Neutrophil (primary cell): ENCODE measurements around the gene CHPF.

Source experiments
- H3K27ac ChIP-seq: fragments of 200-600 bp; sonication (generic); 2 replicates; pipeline ENCODE4 v1.5.1; 2016; ENCODE audit warnings: mild to moderate bottlenecking, moderate library complexity
- H3K27me3 ChIP-seq: fragments of 200-600 bp; sonication (generic); 2 replicates; pipeline ENCODE4 v1.6.0; 2016; ENCODE audit warnings: mild to moderate bottlenecking
- H3K36me3 ChIP-seq: fragments of 200-600 bp; sonication (generic); 2 replicates; pipeline ENCODE4 v1.5.1; 2017
- H3K4me1 ChIP-seq, 2 experiments: fragments of 200-600 bp in 1 of 2; sonication (generic) in 1 of 2; 1 replicate in 1 of 2; 2 replicates in 1 of 2; pipeline versions ENCODE4 v1.5.1 to v1.6.1; 2013 to 2016; ENCODE audit warnings: low read depth in 1 of 2, low read length in 1 of 2, mild to moderate bottlenecking in 1 of 2, moderate library complexity in 1 of 2; ENCODE audit not compliant: control insufficient read depth in 1 of 2, insufficient read depth in 1 of 2
- H3K4me3 ChIP-seq, 2 experiments: fragments of 200-600 bp in 1 of 2; sonication (generic) in 1 of 2; 1 replicate in 1 of 2; 2 replicates in 1 of 2; pipeline ENCODE4 v1.5.1; 2013 to 2016; ENCODE audit warnings: low read depth in 1 of 2, low read length in 1 of 2, mild to moderate bottlenecking in 1 of 2, moderate library complexity in 1 of 2
- H3K9me3 ChIP-seq: fragments of 200-600 bp; sonication (generic); 2 replicates; pipeline ENCODE4 v1.5.1; 2016
- TF ChIP-seq, protein P1 (sequence below): fragments of 200-600 bp; sonication (generic); IDR thresholded peaks from 2 replicates; pipeline ENCODE4 v1.5.1; 2016; ENCODE audit warnings: antibody characterized with exemption

The CHPF gene

DNA sequence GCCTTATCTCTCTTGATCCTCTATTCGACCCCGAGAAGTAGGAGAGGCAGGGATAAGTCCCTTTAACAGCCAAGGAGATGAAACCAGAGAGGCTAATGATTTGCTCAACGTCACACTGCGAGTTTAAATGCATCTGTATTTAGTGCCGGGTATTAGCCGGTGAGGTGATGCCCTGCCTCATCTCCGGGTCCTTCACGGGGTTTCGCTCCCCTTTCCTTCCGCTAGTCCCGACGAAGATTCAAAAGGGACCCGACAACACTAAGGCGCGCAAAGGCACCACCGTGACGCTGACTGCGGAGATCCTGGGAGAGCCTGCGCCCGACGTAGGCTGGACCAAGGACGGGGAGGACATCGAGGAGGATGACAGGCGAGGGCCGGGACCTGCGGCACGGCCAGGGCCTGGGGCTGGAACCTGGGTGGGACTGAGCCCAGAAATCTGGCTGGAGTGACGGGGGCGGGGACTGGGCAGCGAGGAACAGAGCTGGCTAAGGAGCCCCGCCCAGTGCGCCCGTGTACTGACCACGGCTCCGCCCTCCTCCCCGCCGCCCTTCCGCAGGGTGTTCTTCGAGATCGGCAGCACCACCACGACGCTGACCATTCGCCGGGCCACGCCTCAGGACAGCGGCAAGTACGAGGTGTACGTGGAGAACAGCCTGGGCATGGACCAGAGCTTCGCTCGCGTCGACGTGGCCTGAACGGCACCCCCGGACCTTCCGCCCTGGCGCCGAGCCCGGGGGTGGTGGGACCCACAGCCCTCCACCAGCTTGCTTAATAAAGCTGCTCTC lies 45.9 kb downstream of the CHPF start:
- TF ChIP-seq, protein P1, sequence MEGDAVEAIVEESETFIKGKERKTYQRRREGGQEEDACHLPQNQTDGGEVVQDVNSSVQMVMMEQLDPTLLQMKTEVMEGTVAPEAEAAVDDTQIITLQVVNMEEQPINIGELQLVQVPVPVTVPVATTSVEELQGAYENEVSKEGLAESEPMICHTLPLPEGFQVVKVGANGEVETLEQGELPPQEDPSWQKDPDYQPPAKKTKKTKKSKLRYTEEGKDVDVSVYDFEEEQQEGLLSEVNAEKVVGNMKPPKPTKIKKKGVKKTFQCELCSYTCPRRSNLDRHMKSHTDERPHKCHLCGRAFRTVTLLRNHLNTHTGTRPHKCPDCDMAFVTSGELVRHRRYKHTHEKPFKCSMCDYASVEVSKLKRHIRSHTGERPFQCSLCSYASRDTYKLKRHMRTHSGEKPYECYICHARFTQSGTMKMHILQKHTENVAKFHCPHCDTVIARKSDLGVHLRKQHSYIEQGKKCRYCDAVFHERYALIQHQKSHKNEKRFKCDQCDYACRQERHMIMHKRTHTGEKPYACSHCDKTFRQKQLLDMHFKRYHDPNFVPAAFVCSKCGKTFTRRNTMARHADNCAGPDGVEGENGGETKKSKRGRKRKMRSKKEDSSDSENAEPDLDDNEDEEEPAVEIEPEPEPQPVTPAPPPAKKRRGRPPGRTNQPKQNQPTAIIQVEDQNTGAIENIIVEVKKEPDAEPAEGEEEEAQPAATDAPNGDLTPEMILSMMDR = no peak
- peak overlapping the region; percentile 83 for H3K27ac ChIP-seq
- peaks cover 7% of the 10 kb centered on the region for H3K36me3 ChIP-seq
- peaks cover 51% of the 10 kb centered on the region for H3K27me3 ChIP-seq
- peak overlapping the region; percentile 86 to 88 for H3K4me3 ChIP-seq
- H3K4me1 ChIP-seq = peaks cover 27 to 32% of the 10 kb centered on the region in 2 experiments
- no peaks in the 10 kb centered on the region for H3K9me3 ChIP-seq

DNA sequence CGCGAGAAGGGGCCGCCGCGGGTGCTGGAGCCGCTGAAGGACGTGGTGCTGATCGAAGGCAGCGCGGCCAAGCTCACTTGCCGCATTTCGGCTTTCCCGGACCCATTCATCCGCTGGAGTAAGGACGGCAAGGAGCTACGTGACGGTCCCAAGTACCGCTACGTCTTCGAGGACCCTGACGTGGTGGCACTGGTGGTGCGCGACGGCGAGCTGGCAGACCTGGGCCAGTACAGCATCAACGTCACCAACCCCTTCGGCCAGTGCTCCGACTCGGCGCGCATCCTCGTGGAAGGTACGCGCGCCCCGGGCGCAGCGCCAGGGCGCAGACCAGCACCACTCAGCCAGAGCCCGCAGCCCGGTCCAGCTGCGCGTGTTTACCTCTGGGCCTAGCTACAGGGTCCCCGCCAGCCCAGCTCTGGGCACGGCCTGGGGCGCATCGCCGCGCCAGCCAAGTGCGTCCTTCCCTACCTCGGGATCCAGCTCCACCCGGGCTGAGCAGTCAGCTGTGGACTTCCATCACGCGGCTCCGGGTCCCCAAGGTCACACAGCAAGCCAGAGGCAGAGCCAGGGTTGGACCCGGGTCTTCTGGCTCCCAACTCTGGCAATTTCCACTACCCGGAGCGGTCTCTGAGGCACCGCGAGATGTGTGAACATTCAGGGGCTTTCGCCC lies 46.6 kb downstream of the CHPF start:
- TF ChIP-seq, protein P1 = no peak
- H3K27ac ChIP-seq = no peak overlapping the region
- peaks cover 2% of the 10 kb centered on the region for H3K36me3 ChIP-seq
- H3K27me3 ChIP-seq = peaks cover 58% of the 10 kb centered on the region
- peaks cover 27 to 32% of the 10 kb centered on the region in 2 experiments for H3K4me1 ChIP-seq
- H3K9me3 ChIP-seq = no peaks in the 10 kb centered on the region
- peak overlapping the region; percentile 86 to 88 for H3K4me3 ChIP-seq

DNA sequence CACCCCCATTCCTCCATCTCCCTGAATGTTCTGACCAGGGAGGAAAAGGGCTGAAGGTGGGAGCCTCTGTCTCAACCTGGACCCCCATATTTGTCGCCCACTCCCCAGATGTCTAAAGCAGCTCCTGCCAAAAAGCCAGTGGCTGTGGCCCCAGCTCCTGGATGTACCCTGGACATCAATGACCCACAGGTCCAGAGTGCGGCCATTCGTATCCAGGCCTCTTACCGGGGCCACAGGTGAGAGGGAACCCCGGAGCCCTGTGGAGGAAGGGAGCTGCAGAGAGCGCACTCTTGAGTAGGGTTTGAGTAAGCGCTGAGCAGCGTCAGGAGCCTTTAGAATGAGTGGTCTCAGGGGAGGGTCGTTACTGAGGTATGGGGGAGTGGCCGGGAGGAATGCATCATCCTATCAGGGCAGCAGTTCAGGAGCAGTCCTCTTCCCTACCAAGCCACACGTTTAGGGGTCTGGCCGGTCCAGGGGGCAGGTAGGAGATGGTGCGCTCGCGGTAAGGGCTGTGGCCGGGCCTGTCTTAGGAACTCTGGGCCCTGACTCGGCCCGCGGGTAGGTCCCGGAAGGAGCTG lies 47.3 kb downstream of the CHPF start:
- Histone ChIP-seq H3K36me3 (no peaks in the 10 kb centered on the region), H3K4me1 (peaks cover 27 to 32% of the 10 kb centered on the region in 2 experiments), H3K27me3 (peaks cover 64% of the 10 kb centered on the region), H3K9me3 (no peaks in the 10 kb centered on the region), H3K27ac (no peak overlapping the region), H3K4me3 (no peak overlapping the region)
- TF ChIP-seq, protein P1 = no peak

DNA sequence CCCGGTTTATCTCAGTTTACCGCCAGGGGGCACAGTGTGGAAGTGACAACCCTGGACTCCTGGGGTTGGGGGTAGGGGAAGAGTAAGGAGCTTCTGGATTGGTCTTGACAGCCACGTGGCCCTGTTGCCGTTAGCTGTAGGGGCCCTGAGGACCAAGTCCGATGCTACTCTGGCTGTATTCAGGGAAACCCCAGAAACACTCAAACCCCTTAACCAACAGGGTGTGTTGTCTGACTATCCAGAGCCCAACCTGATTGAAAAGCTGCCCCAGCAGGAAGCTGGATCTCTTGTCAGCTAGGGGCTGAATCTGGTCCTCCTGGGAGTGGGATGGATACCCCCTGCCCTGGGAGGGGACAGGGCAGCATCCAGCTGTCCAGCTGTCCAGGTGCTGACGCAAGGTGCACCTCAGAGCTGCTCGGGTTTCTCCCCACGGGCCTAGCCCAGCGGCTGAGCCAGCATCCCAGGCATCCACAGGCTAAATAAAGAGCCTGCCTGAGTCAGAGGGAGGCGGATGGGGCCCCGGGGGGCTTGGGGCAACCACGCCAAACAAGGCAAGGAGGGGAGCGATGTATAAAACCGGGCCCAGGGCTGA lies 48.0 kb downstream of the CHPF start:
- H3K4me3 ChIP-seq = no peak overlapping the region
- no peak overlapping the region for H3K27ac ChIP-seq
- no peaks in the 10 kb centered on the region for H3K9me3 ChIP-seq
- H3K27me3 ChIP-seq = peaks cover 71% of the 10 kb centered on the region
- TF ChIP-seq, protein P1 = no peak
- H3K4me1 ChIP-seq = peaks cover 27 to 32% of the 10 kb centered on the region in 2 experiments
- no peaks in the 10 kb centered on the region for H3K36me3 ChIP-seq

DNA sequence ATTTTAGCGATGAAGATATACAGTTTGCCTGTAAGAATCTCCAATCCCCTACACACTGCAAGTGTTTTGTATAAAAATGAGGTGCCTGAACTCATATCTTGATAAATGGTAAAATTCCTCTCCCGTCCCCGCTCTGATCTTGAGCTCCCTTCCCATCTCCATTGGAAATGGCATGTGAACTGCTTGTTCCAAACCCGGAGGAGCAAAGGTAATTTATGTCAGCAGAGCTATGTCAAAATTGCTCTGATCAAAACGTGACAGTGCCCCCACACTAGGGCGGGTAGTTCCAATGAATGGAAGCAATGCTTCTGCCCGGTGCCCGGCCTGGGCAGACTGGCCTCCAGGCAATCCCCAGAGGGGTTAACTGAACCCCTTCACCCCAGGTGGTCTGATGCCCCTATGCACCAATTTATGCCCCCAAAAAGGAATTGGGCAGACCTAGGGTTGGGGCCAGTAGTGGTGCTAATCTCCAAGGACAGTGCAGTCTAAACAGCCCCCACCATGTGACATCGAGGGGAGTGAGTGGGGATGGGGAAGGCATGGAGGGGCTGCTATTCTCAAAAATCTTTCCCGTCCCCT lies 48.6 kb downstream of the CHPF start:
- no peaks in the 10 kb centered on the region for H3K36me3 ChIP-seq
- H3K4me1 ChIP-seq = peaks cover 27 to 32% of the 10 kb centered on the region in 2 experiments
- peaks cover 77% of the 10 kb centered on the region for H3K27me3 ChIP-seq
- TF ChIP-seq, protein P1 = no peak
- H3K4me3 ChIP-seq = no peak overlapping the region
- H3K27ac ChIP-seq = no peak overlapping the region
- H3K9me3 ChIP-seq = no peaks in the 10 kb centered on the region
